Thyroid gland (tissue), 4 donors: ENCODE results near the gene TMEM170A. TPM values are rescaled to one million over a fixed set of nuclear protein-coding genes. Genes with fewer than 3 reads are reported as not detected.
"Not testable (repeated sequence)": the region's sequence is repeated elsewhere in the genome, so short reads cannot be mapped to it uniquely, and the experiment has no call there.

Experiments used
- DNase-seq, 2 donors: peaks; one replicate each; pipeline ENCODE4 v3.0.0-alpha.2; 2019
- H3K27ac ChIP-seq, 3 donors: fragments of 200-600 bp; sonication (generic); 1 replicate in 2 of 3; 2 replicates in 1 of 3; pipeline ENCODE4 v1.5.1; 2016 to 2019; ENCODE audit warnings: mild to moderate bottlenecking in 1 of 3, moderate library complexity in 1 of 3
- H3K27me3 ChIP-seq: fragments of 200-600 bp; sonication (generic); one replicate; pipeline ENCODE4 v1.5.1; 2019
- H3K36me3 ChIP-seq, 2 donors: fragments of 200-600 bp; sonication (generic); one replicate each; pipeline ENCODE4 v1.5.1; 2016 to 2019
- H3K4me1 ChIP-seq, 2 donors: fragments of 200-600 bp; sonication (generic); one replicate each; pipeline ENCODE4 v1.5.1; 2017 to 2019
- H3K4me3 ChIP-seq, 3 donors: fragments of 200-600 bp; sonication (generic); replicated peaks in 1 of 3; 1 replicate in 2 of 3; 2 replicates in 1 of 3; pipeline ENCODE4 v1.5.1; 2016; ENCODE audit warnings: mild to moderate bottlenecking in 1 of 3
- H3K9me3 ChIP-seq: fragments of 200-600 bp; sonication (generic); one replicate; pipeline ENCODE4 v1.5.1; 2017
- POLR2A ChIP-seq, 2 donors: fragments of 450-650 bp; IDR thresholded peaks; one replicate each; pipeline ENCODE4 v1.6.1; 2017; ENCODE audit warnings: antibody characterized with exemption in 2 of 2, mild to moderate bottlenecking in 2 of 2, moderate library complexity in 1 of 2
- WGBS, 2 donors: methylation state at CpG; one replicate each; pipeline ENCODE4 v1.1.5; 2017; 5-methylcytosine and 5-hydroxymethylcytosine counted together
- intact Hi-C: fragments of 100-400 bp; cut with DNase I; formaldehyde crosslinking; loops from one replicate; pipeline ENCODE4 v1.15.1; 2023
- total RNA-seq, 4 donors: library from RNA; depleted of rRNA; stranded (reverse); fragments of >200 nt; gene quantifications; one replicate each; pipeline ENCODE4 v1.2.3, GENCODE V29; 2016
- TF ChIP-seq, protein P1 (sequence below), 6 experiments: fragments of 200-600 bp in 3 of 6; fragments of 450-650 bp in 3 of 6; sonication (generic) in 3 of 6; IDR thresholded peaks; one replicate each; pipeline ENCODE4 v1.5.1; 2016 to 2019; ENCODE audit warnings: antibody characterized with exemption in 6 of 6, mild to moderate bottlenecking in 2 of 6, inconsistent platforms in 1 of 6, moderate library complexity in 1 of 6

TMEM170A gene
- total RNA-seq, 4 donors from 2014 or later: 27.1 to 41.9 (median 30.7) TPM

GRCh38 chr16:75501359-75501758, 36.9 kb upstream of the TMEM170A start:
- TF ChIP-seq, protein P1, sequence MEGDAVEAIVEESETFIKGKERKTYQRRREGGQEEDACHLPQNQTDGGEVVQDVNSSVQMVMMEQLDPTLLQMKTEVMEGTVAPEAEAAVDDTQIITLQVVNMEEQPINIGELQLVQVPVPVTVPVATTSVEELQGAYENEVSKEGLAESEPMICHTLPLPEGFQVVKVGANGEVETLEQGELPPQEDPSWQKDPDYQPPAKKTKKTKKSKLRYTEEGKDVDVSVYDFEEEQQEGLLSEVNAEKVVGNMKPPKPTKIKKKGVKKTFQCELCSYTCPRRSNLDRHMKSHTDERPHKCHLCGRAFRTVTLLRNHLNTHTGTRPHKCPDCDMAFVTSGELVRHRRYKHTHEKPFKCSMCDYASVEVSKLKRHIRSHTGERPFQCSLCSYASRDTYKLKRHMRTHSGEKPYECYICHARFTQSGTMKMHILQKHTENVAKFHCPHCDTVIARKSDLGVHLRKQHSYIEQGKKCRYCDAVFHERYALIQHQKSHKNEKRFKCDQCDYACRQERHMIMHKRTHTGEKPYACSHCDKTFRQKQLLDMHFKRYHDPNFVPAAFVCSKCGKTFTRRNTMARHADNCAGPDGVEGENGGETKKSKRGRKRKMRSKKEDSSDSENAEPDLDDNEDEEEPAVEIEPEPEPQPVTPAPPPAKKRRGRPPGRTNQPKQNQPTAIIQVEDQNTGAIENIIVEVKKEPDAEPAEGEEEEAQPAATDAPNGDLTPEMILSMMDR (IDR thresholded peaks at IDR 0.05): no peak
- TF ChIP-seq POLR2A (IDR thresholded peaks at IDR 0.05): no peak
- Histone ChIP-seq H3K36me3 (no peaks in the 10 kb centered on the region), H3K27me3 (no peaks in the 10 kb centered on the region), H3K4me1 (peaks cover 0 to 3% of the 10 kb centered on the region in 2 donors), H3K9me3 (no peaks in the 10 kb centered on the region), H3K4me3 (no peak overlapping the region), H3K27ac (no peak overlapping the region)
- DNase-seq: no peak
- WGBS, 2 donors: 83 to 86% methylated on average over 5 of the region's 5 CpGs
- intact Hi-C loops: no loop called here

DNA sequence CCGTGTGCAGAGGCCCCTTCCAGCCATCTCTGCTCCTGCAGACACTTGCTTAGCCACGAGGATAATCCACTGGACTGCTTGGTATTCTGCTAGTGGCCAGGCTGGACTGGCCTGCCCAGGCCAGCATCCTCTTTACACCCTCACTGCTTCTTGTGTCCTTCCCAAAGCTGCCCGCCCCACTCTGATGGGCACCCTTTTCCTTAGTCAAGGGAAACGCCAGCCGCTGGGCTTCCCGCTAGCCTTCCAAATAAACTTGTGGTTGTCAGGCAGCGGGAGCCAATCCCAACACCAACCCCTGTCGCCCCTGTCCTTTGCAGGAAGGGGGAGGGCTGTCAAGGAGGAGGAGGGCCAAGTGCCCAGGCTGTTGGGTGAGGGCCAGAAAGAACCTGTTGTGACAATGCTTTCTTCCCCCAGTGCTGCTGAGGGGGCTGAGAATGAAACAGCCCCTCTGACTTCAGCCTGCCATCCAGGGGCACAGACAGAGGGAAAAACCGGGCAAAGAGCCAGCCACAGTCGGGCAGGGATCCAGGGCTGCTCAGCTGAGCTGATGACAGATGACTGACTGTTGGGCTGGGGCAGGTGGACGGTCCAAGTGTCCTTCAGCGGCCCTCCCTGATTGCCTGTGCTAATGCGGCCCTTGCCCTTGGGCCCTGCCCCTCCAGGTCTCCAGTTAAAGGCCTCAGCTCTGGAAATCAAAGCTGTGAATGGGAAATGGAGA, 34.3 kb upstream of the TMEM170A start:
- DNase-seq: peak; percentile 85
- H3K4me3 ChIP-seq, H3K9me3 ChIP-seq, H3K27me3 ChIP-seq, intact Hi-C loops, H3K36me3 ChIP-seq: not testable (repeated sequence)
- Histone ChIP-seq H3K4me1 (peaks cover 11 to 12% of the 10 kb centered on the region in 2 donors), H3K27ac (peak overlapping the region in 1 of 3 donors; percentile 23)
- 12 to 19% methylated on average over 5 to 7 of the region's 13 CpGs for WGBS, 2 donors

GRCh38 chr16:75497558-75497957, 33.1 kb upstream of the TMEM170A start:
- H3K9me3 ChIP-seq: no peaks in the 10 kb centered on the region
- H3K27ac ChIP-seq: no peak overlapping the region
- no peaks in the 10 kb centered on the region for H3K27me3 ChIP-seq
- TF ChIP-seq, protein P1 (IDR thresholded peaks at IDR 0.05): no peak
- TF ChIP-seq POLR2A (IDR thresholded peaks at IDR 0.05): no peak
- no peaks in the 10 kb centered on the region for H3K36me3 ChIP-seq
- intact Hi-C loops: no loop called here
- peaks cover 11 to 12% of the 10 kb centered on the region in 2 donors for H3K4me1 ChIP-seq
- 72 to 78% methylated on average over 4 of the region's 4 CpGs for WGBS, 2 donors
- no peak for DNase-seq
- no peak overlapping the region for H3K4me3 ChIP-seq

GRCh38 chr16:75495076-75495674, 30.7 kb upstream of the TMEM170A start, which contains the start of gene CHST6:
Gene CHST6, minus strand, starts transcription at chr16:75495441. Its CDS starts 15,613 bp downstream, at chr16:75479828.
- DNase-seq: peak; percentile 44 to 54
- Histone ChIP-seq H3K4me3 (peak within 1 kb of the TSS in 1 of 3 donors; percentile 24), H3K36me3 (no peaks in the 10 kb centered on the region), H3K27ac (no peak within 1 kb of the TSS), H3K9me3 (no peaks in the 10 kb centered on the region), H3K27me3 (no peaks in the 10 kb centered on the region), H3K4me1 (peaks cover 11 to 12% of the 10 kb centered on the region in 2 donors)
- 2 to 3% methylated on average over 6 to 31 of the region's 43 CpGs for WGBS, 2 donors
- TF ChIP-seq POLR2A (IDR thresholded peaks at IDR 0.05): peak in 1 of 2 donors; percentile 36
- TF ChIP-seq, protein P1 (IDR thresholded peaks at IDR 0.05): no peak
- intact Hi-C loops: no loop called here

- no peaks in the 10 kb centered on the region for H3K9me3 ChIP-seq
- intact Hi-C loops: no loop called here
- H3K4me3 ChIP-seq: peak overlapping the region in 1 of 3 donors; percentile 24
- TF ChIP-seq, protein P1 (IDR thresholded peaks at IDR 0.05): no peak
- no peak for TF ChIP-seq POLR2A (IDR thresholded peaks at IDR 0.05)
- no peak overlapping the region for H3K27ac ChIP-seq
- peaks cover 11 to 12% of the 10 kb centered on the region in 2 donors for H3K4me1 ChIP-seq
- no peaks in the 10 kb centered on the region for H3K36me3 ChIP-seq
- DNase-seq: no peak
- no peaks in the 10 kb centered on the region for H3K27me3 ChIP-seq
- 0% methylated on average over 9 to 12 of the region's 26 CpGs for WGBS, 2 donors
Measured at GRCh38 chr16:75494661-75495075, 30.2 kb upstream of the TMEM170A start.
